NCI-H1092 treated with DMSO at 0.1 percent for 48 hours (cell line): ENCODE measurements around the gene FHIP2A.
"Not testable (repeated sequence)": the region's sequence is repeated elsewhere in the genome, so short reads cannot be mapped to it uniquely, and the experiment has no call there.

Experiments used
- DNase-seq: peaks from one replicate; lab custom pipeline; 2025; lab: John Stamatoyannopoulos, UW

The FHIP2A gene

GRCh38 chr10:114815791-114816190 lies 5.8 kb upstream of the FHIP2A start:
- DNase-seq, result no peak

GRCh38 chr10:114816308-114816707 lies 5.3 kb upstream of the FHIP2A start:
- no peak for DNase-seq

DNA sequence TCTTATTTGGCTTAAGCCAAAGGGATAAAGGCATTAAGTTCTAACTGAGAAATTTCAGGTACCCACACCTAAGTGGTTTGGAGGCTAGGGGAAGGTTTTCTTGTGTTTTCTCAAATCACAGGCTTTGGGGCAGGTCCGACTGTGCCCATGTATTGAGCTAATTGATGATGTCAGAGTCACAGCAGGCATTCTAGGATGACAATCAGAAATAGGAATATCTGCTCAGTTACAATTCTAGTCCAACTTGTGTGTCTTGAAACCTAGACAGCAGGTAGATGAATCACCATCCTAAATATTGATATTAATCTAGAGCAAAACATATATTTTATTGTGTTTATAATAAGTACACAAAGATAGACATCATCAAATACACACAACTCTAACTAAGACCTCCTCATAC lies 2.3 kb upstream of the FHIP2A start:
- DNase-seq, result no peak

- no peak for DNase-seq
Observed at GRCh38 chr10:114821915-114822443, 399 bp downstream of the FHIP2A start.

DNA sequence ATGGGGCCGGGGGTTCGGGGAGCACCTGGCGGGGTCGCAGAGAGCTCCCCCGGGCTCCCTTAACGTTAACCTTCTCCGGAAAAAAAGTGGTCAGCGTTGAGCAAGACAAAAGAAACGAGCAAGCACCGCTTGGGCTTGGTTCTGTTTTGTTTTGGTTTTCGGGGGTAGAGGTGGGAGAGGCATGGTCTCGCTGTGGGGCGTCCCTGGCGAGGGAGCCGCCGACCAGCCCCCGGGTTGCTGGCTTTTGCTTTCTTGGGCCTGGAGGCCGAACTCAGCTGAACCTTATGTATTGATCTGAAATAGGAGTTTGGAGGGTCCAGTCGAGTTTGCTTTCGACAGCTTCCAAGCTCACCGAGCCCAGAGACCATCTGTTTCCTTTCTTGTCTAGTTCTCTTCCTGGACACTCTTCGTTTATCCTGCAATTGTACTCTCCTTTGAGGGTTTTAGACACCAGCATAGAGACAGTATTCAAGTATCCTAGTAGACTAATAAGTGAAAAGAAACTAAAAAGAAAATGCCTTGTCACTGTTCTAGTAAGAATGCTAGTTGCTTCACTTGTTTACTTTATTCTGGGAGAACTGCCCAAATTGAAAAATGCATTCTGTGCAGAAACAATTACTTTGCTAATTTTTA lies 980 bp downstream of the FHIP2A start:
- peak; percentile 57 for DNase-seq

DNA sequence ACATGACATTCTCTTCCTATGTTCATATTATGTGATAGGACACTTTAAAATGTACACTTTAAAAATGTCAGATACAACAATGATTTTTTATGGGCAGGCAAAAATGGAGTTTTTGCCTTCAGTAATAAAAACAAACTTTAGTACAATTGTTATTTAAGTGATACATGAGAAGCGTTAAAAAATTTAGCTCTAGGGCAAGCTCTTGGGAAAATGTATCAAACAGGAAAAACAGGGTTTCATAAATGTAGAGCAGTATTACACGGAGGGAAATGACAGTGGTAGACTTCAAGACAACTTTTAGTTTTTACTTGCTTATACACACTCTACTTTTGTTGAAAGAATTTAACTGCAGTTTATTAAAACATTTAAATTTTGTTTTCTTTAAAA lies 1.5 kb downstream of the FHIP2A start:
- no peak for DNase-seq

GRCh38 chr10:114824391-114824790 lies 2.8 kb downstream of the FHIP2A start:
- DNase-seq, result no peak

- DNase-seq, result no peak
Observed at GRCh38 chr10:114825513-114826253, 4.1 kb downstream of the FHIP2A start.

- no peak for DNase-seq
Observed at GRCh38 chr10:114829160-114829909, 7.8 kb downstream of the FHIP2A start.

- no peak for DNase-seq
Observed at GRCh38 chr10:114831186-114831867, 9.7 kb downstream of the FHIP2A start.

DNA sequence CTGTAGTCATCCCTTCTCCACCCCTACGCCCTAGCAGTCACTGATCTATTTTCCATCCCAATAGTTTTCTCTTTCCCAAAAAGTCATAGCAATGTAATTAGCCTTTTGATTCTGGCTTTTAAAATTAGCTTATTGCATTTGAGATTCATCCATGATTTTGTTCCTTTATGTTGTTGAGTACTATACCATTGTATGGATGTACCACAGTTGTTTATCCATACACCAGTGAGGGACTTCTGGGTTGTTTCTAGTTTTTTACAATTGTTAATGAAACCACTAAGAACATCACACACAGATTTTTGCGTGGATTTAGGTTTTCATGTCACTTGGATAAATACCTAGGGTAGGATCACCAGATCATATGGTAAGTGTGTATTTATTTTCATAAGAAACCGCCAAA lies 16.1 kb downstream of the FHIP2A start:
- no peak for DNase-seq

- DNase-seq, result no peak
Observed at GRCh38 chr10:114839901-114840300, 18.3 kb downstream of the FHIP2A start.

- DNase-seq, result no peak
Observed at GRCh38 chr10:114845978-114846693, 24.6 kb downstream of the FHIP2A start.

GRCh38 chr10:114847517-114847916 lies 25.9 kb downstream of the FHIP2A start:
- DNase-seq, result not testable (repeated sequence)

- DNase-seq, result no peak
Observed at GRCh38 chr10:114849674-114850073, 28.1 kb downstream of the FHIP2A start.

- no peak for DNase-seq
Observed at GRCh38 chr10:114850126-114850525, 28.5 kb downstream of the FHIP2A start.

DNA sequence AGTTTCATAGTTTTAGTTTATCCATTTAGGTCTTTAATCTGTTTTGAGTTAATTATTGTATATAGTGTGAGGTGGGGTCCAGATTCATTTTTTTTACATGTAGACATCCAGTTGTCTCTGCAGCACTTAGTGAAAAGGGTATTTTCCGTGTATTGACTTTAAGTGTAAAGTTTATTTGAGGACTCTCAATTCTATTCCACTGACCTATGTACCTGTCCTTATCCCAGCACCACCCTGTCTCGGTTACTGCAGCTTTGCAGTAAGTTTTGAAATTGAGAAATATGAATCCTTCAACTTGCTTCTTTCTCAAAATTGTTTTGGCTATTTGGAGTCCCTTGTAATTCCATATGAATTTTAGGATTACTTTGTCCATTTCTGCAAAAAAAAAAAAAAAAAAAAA lies 29.8 kb downstream of the FHIP2A start:
- no peak for DNase-seq

DNA sequence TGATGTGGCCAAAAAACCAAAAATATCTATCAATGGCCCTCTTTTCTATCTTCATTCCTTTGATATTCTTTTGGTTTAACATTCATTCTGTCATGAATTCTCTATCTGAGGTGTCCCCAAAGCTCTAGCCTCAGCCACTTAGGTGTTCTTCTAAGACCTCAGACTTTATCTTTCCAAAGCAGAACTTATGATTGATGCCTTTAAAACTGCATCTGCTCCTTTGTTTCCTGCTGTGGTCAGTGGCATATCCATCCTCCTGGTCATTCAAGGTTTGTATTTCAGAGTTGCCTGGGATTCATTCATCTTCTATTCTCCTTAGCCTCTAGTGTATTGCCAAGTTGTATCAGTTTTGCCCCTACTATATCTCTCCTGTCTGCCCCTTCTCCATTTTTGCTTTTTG lies 30.6 kb downstream of the FHIP2A start:
- no peak for DNase-seq

GRCh38 chr10:114854906-114855305 lies 33.3 kb downstream of the FHIP2A start:
- no peak for DNase-seq

- no peak for DNase-seq
Observed at GRCh38 chr10:114855776-114856543, 34.4 kb downstream of the FHIP2A start.
